ENCODE results near the gene FAM98C.
"Not testable (repeated sequence)": the region's sequence is repeated elsewhere in the genome, so short reads cannot be mapped to it uniquely, and the experiment has no call there.

The FAM98C gene

GRCh38 chr19:38402967-38403674 is at the start of gene FAM98C:
Gene FAM98C (plus strand): TSS chr19:38403093. CDS start chr19:38403154, 61 bp downstream.
- peak; percentile 90 for DNase-seq

DNA sequence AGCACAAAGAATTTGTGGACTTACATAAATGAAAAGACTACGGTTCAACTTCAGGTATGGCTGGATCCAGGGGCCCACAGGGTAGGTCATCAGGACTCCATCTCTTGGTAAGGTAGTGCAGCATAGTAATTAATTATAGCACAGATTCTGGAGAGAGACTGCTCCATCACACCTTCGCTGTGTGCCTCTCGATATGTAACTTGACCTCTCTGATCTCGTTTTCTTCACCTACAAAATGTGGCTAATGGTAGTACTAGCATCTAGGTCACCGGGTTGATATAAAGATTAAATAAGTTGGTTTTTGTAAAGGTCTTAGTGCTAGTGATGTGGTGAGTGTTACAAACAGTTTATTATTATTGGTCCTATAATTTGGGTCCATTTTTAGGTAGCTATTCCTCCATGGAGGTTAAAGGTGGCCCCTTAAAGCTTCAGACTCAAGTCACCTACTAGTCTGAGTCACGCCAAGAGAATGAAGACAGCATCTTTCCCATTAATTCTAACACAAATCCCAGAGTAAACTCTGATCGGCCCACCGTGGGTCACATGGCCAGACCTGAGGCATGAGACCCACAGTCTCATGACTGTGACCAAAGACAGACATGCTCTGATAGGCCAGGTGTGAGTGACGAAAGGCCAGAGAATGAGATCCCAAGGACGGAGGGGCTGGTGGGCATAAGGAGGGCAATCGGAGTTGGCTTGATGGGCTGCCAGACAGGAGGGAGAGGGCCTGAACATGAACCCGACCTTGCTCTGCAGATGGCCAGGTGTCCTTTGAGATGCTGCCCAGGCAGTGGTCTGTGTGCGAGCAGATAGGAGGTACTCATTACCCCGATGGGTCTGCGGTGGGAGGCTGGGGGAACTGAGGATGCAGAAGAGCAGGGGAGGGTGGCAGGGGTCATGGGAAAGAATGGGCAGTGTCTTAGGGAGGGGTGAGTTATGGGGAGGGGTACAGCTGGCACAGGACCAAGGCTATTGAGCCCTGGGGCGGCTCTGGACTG is 46.9 kb upstream of the FAM98C start:
- DNase-seq, result no peak

DNA sequence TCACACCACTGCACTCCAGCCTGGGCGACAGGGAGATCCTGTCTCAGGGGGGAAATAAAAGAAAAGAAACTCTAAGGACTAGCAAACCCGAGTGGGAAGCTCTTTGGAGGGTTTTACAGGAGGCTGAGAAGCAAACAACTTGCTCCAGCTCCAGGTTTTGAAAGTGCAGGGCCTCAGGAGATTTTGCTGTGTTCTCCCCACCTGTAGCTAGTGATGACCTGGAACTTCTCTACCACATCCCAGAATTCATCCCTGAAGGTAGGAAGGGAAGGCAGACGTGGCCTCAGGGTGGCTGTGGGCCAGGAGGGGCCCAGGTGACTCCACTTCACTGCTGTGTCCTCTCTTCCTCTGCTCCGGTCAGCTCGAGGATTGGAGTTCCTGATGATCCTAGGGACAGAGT is 44.8 kb upstream of the FAM98C start:
- DNase-seq, result no peak

- DNase-seq, result no peak
These were observed 43.5 kb upstream of the FAM98C start for GRCh38 chr19:38359242-38360021.

GRCh38 chr19:38360351-38360750 is 42.5 kb upstream of the FAM98C start:
- DNase-seq, result no peak

- DNase-seq, result no peak
These were observed 41.9 kb upstream of the FAM98C start for GRCh38 chr19:38360839-38361631.

- peak; percentile 16 for DNase-seq
These were observed 41.2 kb upstream of the FAM98C start for GRCh38 chr19:38361633-38362075.

DNA sequence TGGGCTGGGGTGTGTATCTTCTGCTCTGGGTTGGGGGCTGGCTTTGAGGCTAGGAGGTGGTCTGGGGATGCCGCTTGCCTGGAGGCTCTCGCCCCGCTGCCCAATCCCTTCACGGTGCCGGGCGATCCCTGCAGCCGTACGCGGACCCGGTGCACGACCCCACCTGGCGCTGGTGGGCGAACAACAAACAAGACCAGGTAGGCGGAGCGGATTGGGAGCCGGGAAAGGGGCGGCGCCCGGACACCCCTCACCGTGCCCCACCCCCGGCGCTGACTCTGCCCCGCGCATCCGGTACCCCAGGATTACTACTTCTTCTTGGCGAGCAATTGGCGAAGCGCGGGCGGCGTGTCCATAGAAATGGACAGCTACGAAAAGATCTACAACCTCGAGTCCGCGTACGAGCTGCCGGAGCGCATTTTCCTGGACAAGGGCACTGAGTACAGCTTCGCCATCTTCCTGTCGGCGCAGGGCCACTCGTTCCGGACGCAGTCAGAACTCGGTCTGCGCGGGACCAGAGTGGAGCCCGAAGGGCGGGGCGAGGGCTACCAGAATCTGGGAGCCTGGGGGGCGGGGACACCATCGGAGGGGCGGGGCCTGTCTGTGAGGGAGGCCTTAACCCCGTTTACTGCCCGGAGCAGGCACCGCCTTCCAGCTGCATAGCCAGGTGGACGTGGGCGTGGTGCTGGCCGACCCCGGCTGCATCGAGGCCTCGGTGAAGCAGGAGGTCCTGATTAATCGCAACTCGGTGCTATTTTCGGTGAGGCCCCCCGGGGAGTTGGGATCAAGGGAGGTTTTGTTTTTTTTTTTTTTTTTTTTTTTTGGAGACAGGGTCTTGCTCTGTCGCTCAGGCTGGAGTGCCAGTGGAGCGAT is 40.6 kb upstream of the FAM98C start:
- no peak for DNase-seq

DNA sequence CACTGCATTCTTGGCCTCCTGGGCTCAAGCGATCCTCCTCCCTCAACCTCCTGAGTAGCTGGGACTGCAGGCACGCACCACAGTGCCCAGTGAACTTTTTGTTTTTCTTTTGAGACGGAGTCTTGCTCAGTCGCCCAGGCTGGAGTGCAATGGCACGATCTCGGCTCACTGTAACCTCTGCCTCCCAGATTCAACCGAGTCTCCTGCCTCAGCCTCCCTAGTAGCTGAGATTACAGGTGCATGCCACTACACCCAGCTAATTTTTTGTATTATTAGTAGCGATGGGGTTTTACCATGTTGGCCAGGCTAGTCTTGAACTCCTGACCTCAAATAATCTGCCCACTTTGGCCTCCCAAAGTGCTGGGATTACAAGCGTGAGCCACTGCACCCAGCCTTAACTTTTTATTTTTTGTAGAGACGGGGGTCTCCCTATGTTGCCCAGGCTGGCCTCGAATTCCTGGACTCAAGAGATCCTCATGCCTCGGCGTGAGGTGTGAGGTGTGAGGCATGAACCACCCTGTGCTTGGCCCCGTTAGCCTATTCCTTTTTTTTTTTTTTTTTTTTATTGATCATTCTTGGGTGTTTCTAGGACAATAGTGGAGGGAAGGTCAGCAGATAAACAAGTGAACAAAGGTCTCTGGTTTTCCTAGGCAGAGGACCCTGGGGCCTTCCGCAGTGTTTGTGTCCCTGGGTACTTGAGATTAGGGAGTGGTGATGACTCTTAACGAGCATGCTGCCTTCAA is 39.8 kb upstream of the FAM98C start:
- DNase-seq, result not testable (repeated sequence)

- DNase-seq, result no peak
These were observed 35.9 kb upstream of the FAM98C start for GRCh38 chr19:38367041-38367440.

GRCh38 chr19:38369584-38369983 is 33.3 kb upstream of the FAM98C start:
- no peak for DNase-seq

DNA sequence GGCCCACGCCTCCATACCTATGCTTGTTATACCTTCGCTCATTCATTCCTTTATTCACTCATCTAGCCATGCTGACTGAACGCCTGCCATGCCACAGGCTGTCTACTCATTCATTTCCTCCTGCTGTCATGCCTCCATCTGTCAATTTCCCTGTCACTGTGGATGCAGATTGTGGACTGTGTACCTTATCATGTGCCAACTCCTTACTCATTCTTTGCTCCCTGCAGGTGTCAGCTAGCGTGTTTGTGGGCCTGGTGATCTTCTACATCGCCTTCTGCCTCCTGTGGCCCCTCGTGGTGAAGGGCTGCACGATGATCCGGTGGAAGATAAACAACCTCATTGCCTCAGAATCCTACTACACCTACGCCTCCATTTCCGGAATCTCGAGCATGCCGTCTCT is 32.6 kb upstream of the FAM98C start:
- DNase-seq, result no peak

- DNase-seq, result no peak
These were observed 31.8 kb upstream of the FAM98C start for GRCh38 chr19:38371081-38371480.

GRCh38 chr19:38373907-38374331 is 29.0 kb upstream of the FAM98C start:
- DNase-seq, result no peak

- DNase-seq, result peak; percentile 96
These were observed 28.4 kb upstream of the FAM98C start, which contains the start of gene PSMD8 for GRCh38 chr19:38374332-38375097. Gene PSMD8 (plus strand): TSS chr19:38374571. CDS start chr19:38374602, 31 bp downstream.

GRCh38 chr19:38375098-38375493 is 27.8 kb upstream of the FAM98C start:
- no peak for DNase-seq

- DNase-seq, result no peak
These were observed 27.1 kb upstream of the FAM98C start for GRCh38 chr19:38375748-38376147.

- no peak for DNase-seq
These were observed 26.3 kb upstream of the FAM98C start for GRCh38 chr19:38376576-38376975.

DNA sequence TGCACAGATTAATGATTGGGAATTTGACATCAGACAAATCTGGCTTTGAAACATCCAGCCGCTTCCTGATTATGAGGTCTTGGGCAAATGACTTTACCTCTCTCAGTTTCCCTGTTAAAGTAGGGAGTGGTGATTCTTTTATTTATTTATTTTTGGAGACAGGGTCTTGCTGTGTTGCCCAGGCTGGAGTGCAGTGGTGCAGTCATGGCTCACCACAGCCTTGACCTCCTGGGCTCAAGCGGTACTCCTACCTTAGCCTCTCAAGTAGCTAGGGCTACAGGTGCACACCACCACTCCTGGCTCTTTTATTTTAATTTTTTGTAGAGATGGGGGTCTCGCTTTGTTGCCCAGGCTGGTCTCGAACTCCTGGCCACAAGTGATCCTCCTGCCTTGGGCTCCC is 25.8 kb upstream of the FAM98C start:
- DNase-seq, result no peak
